CD8-positive, alpha-beta memory T cell (primary cell): ENCODE data around the gene OR5M8. TPM values are rescaled to one million over a fixed set of nuclear protein-coding genes. Genes with fewer than 3 reads are reported as not detected.

Experiments used
- CTCF ChIA-PET: fragments of 350-600 bp; sonication (Branson Sonifier 250); formaldehyde crosslinking; loops from one replicate; lab custom pipeline; 2021; ENCODE audit warnings: antibody characterized with exemption; lab: Charles Lee
- POLR2A ChIA-PET: fragments of 350-600 bp; sonication (Branson Sonifier 250); formaldehyde crosslinking; loops from one replicate; lab custom pipeline; 2021; ENCODE audit warnings: antibody characterized with exemption; lab: Charles Lee
- DNase-seq, 5 donors: peaks; one replicate each; pipeline versions ENCODE4 v3.0.0 to v3.0.0-alpha.2; 2020 to 2022; ENCODE audit warnings: mixed read lengths in 1 of 5
- H3K27ac ChIP-seq: one replicate; pipeline ENCODE4 v1.7.0; 2013; ENCODE audit warnings: low read depth, mild to moderate bottlenecking, low read length, moderate library complexity
- H3K27me3 ChIP-seq: 2 replicates; pipeline ENCODE4 v1.7.0; 2013; ENCODE audit warnings: low read length, mild to moderate bottlenecking; ENCODE audit not compliant: insufficient read depth, poor library complexity, severe bottlenecking
- H3K36me3 ChIP-seq: 2 replicates; pipeline ENCODE4 v1.7.0; 2013; ENCODE audit warnings: mild to moderate bottlenecking, low read length, moderate library complexity; ENCODE audit not compliant: insufficient read depth
- H3K4me1 ChIP-seq: 2 replicates; pipeline ENCODE4 v1.7.0; 2013; ENCODE audit warnings: mild to moderate bottlenecking, low read length, moderate library complexity; ENCODE audit not compliant: insufficient read depth
- H3K4me3 ChIP-seq: 2 replicates; pipeline ENCODE4 v1.7.0; 2013; ENCODE audit warnings: mild to moderate bottlenecking, low read length
- H3K9me3 ChIP-seq: 2 replicates; pipeline ENCODE4 v1.7.0; 2013; ENCODE audit warnings: mild to moderate bottlenecking, low read length
- H3K27ac Mint-ChIP-seq, 8 donors: one replicate each; pipeline ENCODE4 v1.8.0; 2020 to 2021; ENCODE audit warnings: mixed read lengths in 8 of 8, mild to moderate bottlenecking in 6 of 8, inconsistent platforms in 3 of 8, moderate library complexity in 3 of 8
- H3K27me3 Mint-ChIP-seq, 2 donors: one replicate each; pipeline ENCODE4 v1.8.0; 2020 to 2021; ENCODE audit warnings: mixed read lengths in 2 of 2, mild to moderate bottlenecking in 1 of 2, moderate library complexity in 1 of 2
- H3K36me3 Mint-ChIP-seq, 3 donors: one replicate each; pipeline ENCODE4 v1.8.0; 2020 to 2021; ENCODE audit warnings: mixed read lengths in 3 of 3, inconsistent platforms in 1 of 3, mild to moderate bottlenecking in 1 of 3
- H3K4me1 Mint-ChIP-seq, 3 donors: one replicate each; pipeline ENCODE4 v1.8.0; 2020 to 2021; ENCODE audit warnings: mixed read lengths in 3 of 3, inconsistent platforms in 1 of 3, mild to moderate bottlenecking in 1 of 3
- H3K4me3 Mint-ChIP-seq, 7 donors: one replicate each; pipeline ENCODE4 v1.8.0; 2020 to 2021; ENCODE audit warnings: mixed read lengths in 7 of 7, mild to moderate bottlenecking in 6 of 7, moderate library complexity in 4 of 7, inconsistent platforms in 2 of 7
- H3K9me3 Mint-ChIP-seq, 5 donors: one replicate each; pipeline ENCODE4 v1.8.0; 2020 to 2022; ENCODE audit warnings: mixed read lengths in 5 of 5, mild to moderate bottlenecking in 3 of 5, moderate library complexity in 2 of 5, inconsistent platforms in 1 of 5
- polyA plus RNA-seq: library from polyadenylated mRNA; unstranded; fragments of 300-500 nt; fragmentation: Illumina TruSeq; gene quantifications from one replicate; pipeline ENCODE4 v1.2.3, GENCODE V29; 2021
- total RNA-seq, 2 experiments: library from RNA; stranded (reverse); gene quantifications; one replicate each; pipeline ENCODE4 v1.2.3, GENCODE V29; 2021

The OR5M8 gene
- total and polyA plus RNA-seq, 3 experiments from 2014 or later: not detected

DNA sequence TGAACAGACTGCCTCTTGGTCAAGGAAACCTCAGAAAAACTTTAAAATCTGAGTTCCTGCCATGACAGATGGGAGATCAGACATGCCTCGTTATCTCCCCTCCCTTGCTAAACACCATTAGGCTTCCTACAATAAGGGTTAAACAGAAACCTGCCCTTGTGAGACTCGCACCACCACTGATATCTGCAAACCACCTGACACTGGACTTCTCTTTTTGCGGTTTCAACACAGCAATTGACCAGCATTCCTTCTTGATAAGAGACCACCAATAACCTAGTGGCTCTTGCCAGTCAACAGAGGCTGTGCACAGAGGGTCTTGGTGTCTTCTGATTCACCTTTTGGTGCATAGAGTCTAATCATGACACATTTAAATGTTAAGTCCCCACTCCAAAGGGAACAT, 4.4 kb downstream of the OR5M8 start:
- DNase-seq: no peak
- H3K4me3 ChIP-seq: no peak overlapping the region
- H3K27ac Mint-ChIP-seq: no peak overlapping the region
- no peaks in the 10 kb centered on the region for H3K36me3 Mint-ChIP-seq
- H3K4me3 Mint-ChIP-seq: no peak overlapping the region
- CTCF ChIA-PET: no interaction called here
- no peaks in the 10 kb centered on the region for H3K27me3 ChIP-seq
- peaks cover 4 to 24% (median 13%) of the 10 kb centered on the region in 5 donors for H3K9me3 Mint-ChIP-seq
- H3K36me3 ChIP-seq: no peaks in the 10 kb centered on the region
- H3K9me3 ChIP-seq: no peaks in the 10 kb centered on the region
- no peaks in the 10 kb centered on the region for H3K27me3 Mint-ChIP-seq
- no peaks in the 10 kb centered on the region for H3K4me1 Mint-ChIP-seq
- no peak overlapping the region for H3K27ac ChIP-seq
- no peaks in the 10 kb centered on the region for H3K4me1 ChIP-seq
- POLR2A ChIA-PET: no interaction called here

DNA sequence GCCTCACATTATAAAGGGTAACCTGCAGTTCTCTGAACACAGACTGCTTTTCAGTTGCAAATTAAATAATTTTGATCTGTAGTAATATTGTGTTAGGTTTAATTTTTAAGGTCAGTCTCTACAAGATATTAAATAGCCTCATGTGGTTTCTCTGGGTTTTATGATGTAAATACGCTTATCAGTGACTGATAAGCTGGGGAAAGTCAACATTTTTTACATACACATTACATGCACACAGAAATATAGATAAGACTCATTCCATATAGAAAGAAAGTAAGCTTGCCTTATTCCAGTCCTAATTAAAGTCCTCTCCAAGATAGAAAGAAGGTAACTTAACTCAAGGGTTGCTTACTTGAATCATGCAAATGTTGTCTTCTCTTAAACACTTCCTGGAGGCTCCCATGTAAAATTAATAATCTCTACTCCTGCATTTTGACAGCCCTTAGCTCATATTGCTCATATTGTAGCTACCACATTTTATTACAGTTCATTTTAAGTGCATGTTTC, 16.4 kb downstream of the OR5M8 start:
- H3K4me3 ChIP-seq: no peak overlapping the region
- no peak overlapping the region for H3K27ac ChIP-seq
- no peaks in the 10 kb centered on the region for H3K27me3 ChIP-seq
- H3K9me3 Mint-ChIP-seq: peaks cover 9 to 26% (median 15%) of the 10 kb centered on the region in 5 donors
- no peaks in the 10 kb centered on the region for H3K36me3 Mint-ChIP-seq
- DNase-seq: no peak
- ChIA-PET POLR2A (no interaction called here), CTCF (no interaction called here)
- no peaks in the 10 kb centered on the region for H3K9me3 ChIP-seq
- H3K4me1 ChIP-seq: no peaks in the 10 kb centered on the region
- no peaks in the 10 kb centered on the region for H3K4me1 Mint-ChIP-seq
- no peaks in the 10 kb centered on the region for H3K36me3 ChIP-seq
- no peaks in the 10 kb centered on the region for H3K27me3 Mint-ChIP-seq
- H3K4me3 Mint-ChIP-seq: no peak overlapping the region
- H3K27ac Mint-ChIP-seq: no peak overlapping the region

DNA sequence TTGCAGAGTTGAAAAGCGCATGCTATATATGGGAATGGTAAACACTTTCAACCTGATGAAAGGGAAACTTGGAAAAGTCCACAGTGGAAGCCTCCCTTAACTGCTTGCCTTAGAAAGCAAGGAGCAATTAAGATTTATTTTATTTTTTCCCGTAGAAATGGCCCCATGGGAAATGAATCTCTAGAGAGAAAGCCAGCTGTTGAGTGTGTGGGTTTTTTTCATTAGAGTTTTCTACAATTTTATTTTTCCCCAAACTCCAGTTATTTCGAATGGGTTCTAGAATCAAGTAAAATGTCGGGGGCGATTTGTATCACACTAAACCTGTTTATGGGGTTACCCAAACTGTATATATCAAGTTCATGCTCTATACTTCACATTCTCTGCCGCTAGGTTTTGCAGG, 17.9 kb downstream of the OR5M8 start, which contains the start of gene OR5M3:
TSS of gene OR5M3 (minus strand) at position 101 of the 400 bp plus-strand sequence. CDS start 2,855 bp downstream, outside the sequence.
- no peak for DNase-seq
- ChIA-PET POLR2A (no interaction called here), CTCF (no interaction called here)
- H3K4me1 Mint-ChIP-seq: no peaks in the 10 kb centered on the region
- H3K36me3 Mint-ChIP-seq: no peaks in the 10 kb centered on the region
- Histone ChIP-seq H3K9me3 (no peaks in the 10 kb centered on the region), H3K27me3 (no peaks in the 10 kb centered on the region), H3K4me1 (no peaks in the 10 kb centered on the region), H3K4me3 (no peak within 1 kb of the TSS), H3K27ac (no peak within 1 kb of the TSS), H3K36me3 (no peaks in the 10 kb centered on the region)
- H3K4me3 Mint-ChIP-seq: no peak within 1 kb of the TSS
- H3K9me3 Mint-ChIP-seq: peaks cover 3 to 19% (median 7%) of the 10 kb centered on the region in 5 donors
- no peak within 1 kb of the TSS for H3K27ac Mint-ChIP-seq
- no peaks in the 10 kb centered on the region for H3K27me3 Mint-ChIP-seq

DNA sequence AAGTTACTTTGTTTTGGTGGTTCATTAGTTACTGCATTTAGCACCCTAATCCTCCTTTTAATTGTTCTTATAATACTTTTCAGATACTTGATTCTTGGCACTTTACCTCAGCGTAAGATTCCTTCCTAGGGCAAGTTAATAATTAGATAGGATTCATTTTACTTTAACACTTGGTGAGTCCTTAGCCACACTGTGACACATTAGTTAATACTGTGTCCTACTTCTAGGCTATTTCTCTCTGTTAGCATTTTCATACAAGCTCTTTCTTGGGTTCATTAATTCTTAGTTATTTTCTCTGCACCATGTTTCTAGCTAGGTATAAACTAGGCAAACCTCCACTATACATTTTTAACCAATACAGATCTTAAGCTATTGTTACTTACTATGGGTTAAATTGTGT, 34.1 kb downstream of the OR5M8 start:
- no peaks in the 10 kb centered on the region for H3K4me1 Mint-ChIP-seq
- ChIA-PET POLR2A (no interaction called here), CTCF (no interaction called here)
- DNase-seq: no peak
- H3K36me3 Mint-ChIP-seq: no peaks in the 10 kb centered on the region
- H3K36me3 ChIP-seq: no peaks in the 10 kb centered on the region
- H3K4me1 ChIP-seq: no peaks in the 10 kb centered on the region
- no peak overlapping the region for H3K27ac Mint-ChIP-seq
- no peak overlapping the region for H3K27ac ChIP-seq
- no peak overlapping the region for H3K4me3 ChIP-seq
- peaks cover 3 to 30% (median 23%) of the 10 kb centered on the region in 5 donors for H3K9me3 Mint-ChIP-seq
- H3K27me3 Mint-ChIP-seq: no peaks in the 10 kb centered on the region
- H3K4me3 Mint-ChIP-seq: no peak overlapping the region
- no peaks in the 10 kb centered on the region for H3K9me3 ChIP-seq
- no peaks in the 10 kb centered on the region for H3K27me3 ChIP-seq

DNA sequence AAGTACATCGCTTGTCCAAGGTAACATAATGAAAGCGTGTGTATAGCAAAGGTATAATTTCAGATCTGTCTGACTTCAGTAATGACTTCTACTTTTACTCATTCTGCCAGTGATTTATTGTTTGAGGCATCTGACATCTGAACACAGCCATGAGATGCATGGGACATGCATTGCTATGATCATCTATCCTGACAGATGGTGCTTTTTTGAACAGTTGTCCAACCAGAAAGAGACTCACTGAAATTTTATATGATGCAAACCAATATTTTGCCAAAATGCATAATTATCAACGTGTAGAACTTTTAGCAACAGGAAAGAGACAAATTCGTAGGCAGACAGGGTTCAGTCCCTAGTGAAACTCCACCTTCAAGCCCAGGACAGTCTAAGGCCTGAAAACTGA, 37.6 kb downstream of the OR5M8 start:
- no peaks in the 10 kb centered on the region for H3K9me3 ChIP-seq
- peaks cover 11 to 34% (median 15%) of the 10 kb centered on the region in 5 donors for H3K9me3 Mint-ChIP-seq
- no peak for DNase-seq
- no peaks in the 10 kb centered on the region for H3K27me3 ChIP-seq
- no peak overlapping the region for H3K27ac ChIP-seq
- CTCF ChIA-PET: no interaction called here
- H3K27me3 Mint-ChIP-seq: no peaks in the 10 kb centered on the region
- no peaks in the 10 kb centered on the region for H3K36me3 ChIP-seq
- no peak overlapping the region for H3K27ac Mint-ChIP-seq
- no peaks in the 10 kb centered on the region for H3K4me1 ChIP-seq
- no peaks in the 10 kb centered on the region for H3K4me1 Mint-ChIP-seq
- no peaks in the 10 kb centered on the region for H3K36me3 Mint-ChIP-seq
- H3K4me3 ChIP-seq: no peak overlapping the region
- POLR2A ChIA-PET: no interaction called here
- no peak overlapping the region for H3K4me3 Mint-ChIP-seq

Other genes starting within 250 kb of the OR5M8 start
- not detected for gene OR5T3, start 239.1 kb downstream of the OR5M8 start, total RNA-seq
- gene OR5T3, start 239.1 kb downstream of the OR5M8 start, polyA plus RNA-seq: not detected
- not detected for gene OR5T1, start 217.2 kb downstream of the OR5M8 start, total RNA-seq
- gene OR5T1, start 217.2 kb downstream of the OR5M8 start, polyA plus RNA-seq: not detected
- not detected for gene OR8H1, start 199.1 kb downstream of the OR5M8 start, total RNA-seq
- not detected for gene OR8H1, start 199.1 kb downstream of the OR5M8 start, polyA plus RNA-seq
- gene OR8K3, start 176.2 kb downstream of the OR5M8 start, total RNA-seq: not detected
- gene OR8K3, start 176.2 kb downstream of the OR5M8 start, polyA plus RNA-seq: not detected
- gene OR8K1, start 145.3 kb downstream of the OR5M8 start, total RNA-seq: not detected
- gene OR8K1, start 145.3 kb downstream of the OR5M8 start, polyA plus RNA-seq: not detected
- not detected for gene OR8J1, start 137.1 kb downstream of the OR5M8 start, total RNA-seq
- gene OR8J1, start 137.1 kb downstream of the OR5M8 start, polyA plus RNA-seq: not detected
- not detected for gene OR8U1, start 115.7 kb downstream of the OR5M8 start, total RNA-seq
- gene OR8U1, start 115.7 kb downstream of the OR5M8 start, polyA plus RNA-seq: not detected
- not detected for gene OR5AL1, start 78.7 kb downstream of the OR5M8 start, total RNA-seq
- gene OR5AL1, start 78.7 kb downstream of the OR5M8 start, polyA plus RNA-seq: not detected
- gene OR5M3, start 18.0 kb downstream of the OR5M8 start, total RNA-seq: not detected
- not detected for gene OR5M3, start 18.0 kb downstream of the OR5M8 start, polyA plus RNA-seq
- not detected for gene OR5M11, start 51.9 kb upstream of the OR5M8 start, total RNA-seq
- gene OR5M11, start 51.9 kb upstream of the OR5M8 start, polyA plus RNA-seq: not detected
- gene OR5M10, start 86.4 kb upstream of the OR5M8 start, total RNA-seq: not detected
- not detected for gene OR5M10, start 86.4 kb upstream of the OR5M8 start, polyA plus RNA-seq
- gene OR5M1, start 123.5 kb upstream of the OR5M8 start, total RNA-seq: not detected
- not detected for gene OR5M1, start 123.5 kb upstream of the OR5M8 start, polyA plus RNA-seq
- not detected for gene OR5AP2, start 151.1 kb upstream of the OR5M8 start, total RNA-seq
- gene OR5AP2, start 151.1 kb upstream of the OR5M8 start, polyA plus RNA-seq: not detected
- gene OR5AR1, start 172.3 kb upstream of the OR5M8 start, total RNA-seq: not detected
- not detected for gene OR5AR1, start 172.3 kb upstream of the OR5M8 start, polyA plus RNA-seq
- not detected for gene OR9G1, start 207.7 kb upstream of the OR5M8 start, total RNA-seq
- gene OR9G1, start 207.7 kb upstream of the OR5M8 start, polyA plus RNA-seq: not detected